H9 (cell line): ENCODE measurements around the gene PIP5K1C. TPM values are rescaled to one million over a fixed set of nuclear protein-coding genes. Genes with fewer than 3 reads are reported as not detected.

Experiments used
- DNase-seq: peaks from one replicate; pipeline ENCODE4 v3.0.0-alpha.2; 2017
- H2AFZ ChIP-seq: one replicate; pipeline ENCODE4 v1.6.1; 2013; ENCODE audit warnings: mild to moderate bottlenecking, low read length, control low read depth, moderate library complexity
- H2AK5ac ChIP-seq: 2 replicates; pipeline ENCODE4 v1.6.1; 2013; ENCODE audit warnings: low read length, control low read depth, mixed read lengths; ENCODE audit not compliant: insufficient read length
- H2BK120ac ChIP-seq: one replicate; pipeline ENCODE4 v1.6.1; 2013; ENCODE audit warnings: low read depth, mild to moderate bottlenecking, low read length, control low read depth, inconsistent platforms; ENCODE audit not compliant: poor library complexity, severe bottlenecking
- H2BK12ac ChIP-seq: 2 replicates; pipeline ENCODE4 v1.6.1; 2013; ENCODE audit warnings: low read length, control low read depth, mixed read lengths, low read depth; ENCODE audit not compliant: insufficient read length
- H2BK15ac ChIP-seq: 2 replicates; pipeline ENCODE4 v1.6.1; 2013; ENCODE audit warnings: low read depth, low read length, control low read depth
- H2BK20ac ChIP-seq: one replicate; pipeline ENCODE4 v1.6.1; 2013; ENCODE audit warnings: low read depth, mild to moderate bottlenecking, low read length, control low read depth, inconsistent platforms; ENCODE audit not compliant: poor library complexity, severe bottlenecking
- H2BK5ac ChIP-seq: 2 replicates; pipeline ENCODE4 v1.6.1; 2013; ENCODE audit warnings: low read length, control low read depth, mixed read lengths; ENCODE audit not compliant: insufficient read length
- H3K14ac ChIP-seq: 2 replicates; pipeline ENCODE4 v1.6.1; 2013; ENCODE audit warnings: low read length, control low read depth; ENCODE audit not compliant: insufficient read depth
- H3K18ac ChIP-seq: 2 replicates; pipeline ENCODE4 v1.6.1; 2013; ENCODE audit warnings: low read depth, mild to moderate bottlenecking, mixed read lengths, low read length, control low read depth; ENCODE audit not compliant: insufficient read length
- H3K23ac ChIP-seq: 2 replicates; pipeline ENCODE4 v1.6.1; 2013; ENCODE audit warnings: low read length, control low read depth, mixed read lengths, low read depth; ENCODE audit not compliant: insufficient read length
- H3K23me2 ChIP-seq: 2 replicates; pipeline ENCODE4 v1.6.1; 2013; ENCODE audit warnings: low read depth, mild to moderate bottlenecking, mixed read lengths, low read length, control low read depth; ENCODE audit not compliant: insufficient read length, poor library complexity, severe bottlenecking
- H3K27ac ChIP-seq: 2 replicates; pipeline ENCODE4 v1.5.1; 2013; ENCODE audit warnings: low read length, control low read depth, mixed read lengths, low read depth; ENCODE audit not compliant: insufficient read length
- H3K27me3 ChIP-seq: 2 replicates; pipeline ENCODE4 v1.6.1; 2013; ENCODE audit warnings: low read length, control low read depth, inconsistent platforms; ENCODE audit not compliant: insufficient read depth
- H3K4ac ChIP-seq: 2 replicates; pipeline ENCODE4 v1.6.1; 2013; ENCODE audit warnings: low read depth, mild to moderate bottlenecking, control low read depth, inconsistent platforms, low read length, moderate library complexity
- H3K4me1 ChIP-seq: 2 replicates; pipeline ENCODE4 v1.6.1; 2013; ENCODE audit warnings: low read length, control low read depth, inconsistent platforms; ENCODE audit not compliant: insufficient read depth
- H3K4me2 ChIP-seq: 2 replicates; pipeline ENCODE4 v1.6.1; 2013; ENCODE audit warnings: low read length, control low read depth, mixed read lengths; ENCODE audit not compliant: insufficient read length, insufficient read depth
- H3K56ac ChIP-seq: 2 replicates; pipeline ENCODE4 v1.6.1; 2013; ENCODE audit warnings: low read depth, mild to moderate bottlenecking, mixed read lengths, low read length, control low read depth; ENCODE audit not compliant: insufficient read length
- H3K79me1 ChIP-seq: 2 replicates; pipeline ENCODE4 v1.6.1; 2013; ENCODE audit warnings: low read depth, mild to moderate bottlenecking, moderate library complexity, low read length, control low read depth, inconsistent platforms; ENCODE audit not compliant: insufficient read depth, poor library complexity, severe bottlenecking
- H3K79me2 ChIP-seq: 2 replicates; pipeline ENCODE4 v1.6.1; 2013; ENCODE audit warnings: low read length, control low read depth, inconsistent platforms; ENCODE audit not compliant: insufficient read depth
- H3K9ac ChIP-seq: 2 replicates; pipeline ENCODE4 v1.6.1; 2013; ENCODE audit warnings: low read length, control low read depth, mixed read lengths; ENCODE audit not compliant: insufficient read length; ENCODE audit errors: extremely low read depth
- H3K9me3 ChIP-seq: one replicate; pipeline ENCODE4 v1.6.1; 2013; ENCODE audit warnings: low read depth, low read length, inconsistent platforms; ENCODE audit not compliant: control insufficient read depth
- H3T11ph ChIP-seq: one replicate; pipeline ENCODE4 v1.6.1; 2013; ENCODE audit warnings: mild to moderate bottlenecking, low read length, control low read depth, inconsistent platforms
- H4K20me1 ChIP-seq: one replicate; pipeline ENCODE4 v1.6.1; 2013; ENCODE audit not compliant: control insufficient read depth, insufficient read length, insufficient read depth
- H4K5ac ChIP-seq: 2 replicates; pipeline ENCODE4 v1.6.1; 2013; ENCODE audit warnings: low read depth, mild to moderate bottlenecking, mixed read lengths, low read length, control low read depth; ENCODE audit not compliant: insufficient read length
- H4K8ac ChIP-seq: replicated peaks from 2 replicates; pipeline ENCODE4 v1.6.1; 2013; ENCODE audit warnings: low read length, control low read depth, mixed read lengths, low read depth; ENCODE audit not compliant: insufficient read length
- H4K91ac ChIP-seq: 2 replicates; pipeline ENCODE4 v1.6.1; 2013; ENCODE audit warnings: low read depth, mild to moderate bottlenecking, moderate library complexity, mixed read lengths, low read length, control low read depth; ENCODE audit not compliant: insufficient read length
- H3K27ac Mint-ChIP-seq, 3 experiments: 2 replicates in 2 of 3; 3 replicates in 1 of 3; pipeline ENCODE4 v1.8.0; 2020 to 2021; ENCODE audit warnings: mixed read lengths in 3 of 3, mild to moderate bottlenecking in 1 of 3, moderate library complexity in 1 of 3
- H3K27me3 Mint-ChIP-seq: 2 replicates; pipeline ENCODE4 v1.8.0; 2021; ENCODE audit warnings: low read depth, mild to moderate bottlenecking, moderate library complexity, mixed read lengths
- H3K36me3 Mint-ChIP-seq, 3 experiments: 2 replicates in 2 of 3; 3 replicates in 1 of 3; pipeline ENCODE4 v1.8.0; 2020 to 2021; ENCODE audit warnings: low read depth in 3 of 3, mixed read lengths in 3 of 3; ENCODE audit not compliant: insufficient read depth in 1 of 3
- H3K4me1 Mint-ChIP-seq, 2 experiments: 2 replicates each; pipeline ENCODE4 v1.8.0; 2020; ENCODE audit warnings: mixed read lengths in 2 of 2
- H3K4me3 Mint-ChIP-seq, 2 experiments: 2 replicates in 1 of 2; 3 replicates in 1 of 2; pipeline ENCODE4 v1.8.0; 2020 to 2021; ENCODE audit warnings: mild to moderate bottlenecking in 2 of 2, mixed read lengths in 2 of 2, moderate library complexity in 1 of 2
- H3K9me3 Mint-ChIP-seq, 2 experiments: 2 replicates in 1 of 2; 3 replicates in 1 of 2; pipeline ENCODE4 v1.8.0; 2020; ENCODE audit warnings: mild to moderate bottlenecking in 2 of 2, mixed read lengths in 2 of 2, moderate library complexity in 1 of 2
- WGBS: extraction: QIAGEN DNeasy Blood & Tissue Kit; methylation state at CpG from one replicate; pipeline ENCODE4 v1.1.7; 2013; ENCODE audit warnings: missing lambda C conversion rate, low lambda C conversion rate, mixed read lengths; ENCODE audit not compliant: insufficient read length; ENCODE audit errors: extremely low coverage; 5-methylcytosine and 5-hydroxymethylcytosine counted together
- total RNA-seq: library from RNA; stranded (reverse); gene quantifications from 2 replicates; pipeline ENCODE4 v1.2.1, GENCODE V29; 2021
- TF ChIP-seq, protein P1 (sequence below): fragments of 200-600 bp; sonication (generic); conservative IDR thresholded peaks from 3 replicates; pipeline ENCODE4 v1.8.0; 2021; ENCODE audit warnings: antibody characterized with exemption, mild to moderate bottlenecking

The PIP5K1C gene
- total RNA-seq, 1 experiment from 2014 or later: 41.7 TPM

- H3K27me3 Mint-ChIP-seq: no peaks in the 10 kb centered on the region
- Histone ChIP-seq H3K27ac (no peak overlapping the region), H3K79me1 (no peaks in the 10 kb centered on the region), H3K18ac (no peak overlapping the region), H3K27me3 (no peaks in the 10 kb centered on the region), H3T11ph (no peak overlapping the region), H4K20me1 (peaks cover 7% of the 10 kb centered on the region), H2BK15ac (no peak overlapping the region), H4K5ac (no peak overlapping the region), H3K4me2 (no peak overlapping the region), H4K91ac (no peak overlapping the region), H2BK12ac (no peak overlapping the region), H3K79me2 (no peaks in the 10 kb centered on the region), H3K9me3 (no peaks in the 10 kb centered on the region), H2AK5ac (no peak overlapping the region), H3K4me1 (no peaks in the 10 kb centered on the region; the same call in 1 of the 2 replicates), H3K14ac (no peak overlapping the region), H2BK20ac (no peak overlapping the region), H2AFZ (no peak overlapping the region), H3K9ac (no peak overlapping the region), H3K56ac (no peak overlapping the region), H4K8ac (no peak overlapping the region), H3K23ac (no peak overlapping the region), H2BK5ac (no peak overlapping the region), H3K23me2 (no peaks in the 10 kb centered on the region), H2BK120ac (no peak overlapping the region), H3K4ac (no peak overlapping the region)
- H3K9me3 Mint-ChIP-seq: no peaks in the 10 kb centered on the region
- H3K4me1 Mint-ChIP-seq: peaks cover 13 to 28% of the 10 kb centered on the region in 2 experiments
- TF ChIP-seq, protein P1, sequence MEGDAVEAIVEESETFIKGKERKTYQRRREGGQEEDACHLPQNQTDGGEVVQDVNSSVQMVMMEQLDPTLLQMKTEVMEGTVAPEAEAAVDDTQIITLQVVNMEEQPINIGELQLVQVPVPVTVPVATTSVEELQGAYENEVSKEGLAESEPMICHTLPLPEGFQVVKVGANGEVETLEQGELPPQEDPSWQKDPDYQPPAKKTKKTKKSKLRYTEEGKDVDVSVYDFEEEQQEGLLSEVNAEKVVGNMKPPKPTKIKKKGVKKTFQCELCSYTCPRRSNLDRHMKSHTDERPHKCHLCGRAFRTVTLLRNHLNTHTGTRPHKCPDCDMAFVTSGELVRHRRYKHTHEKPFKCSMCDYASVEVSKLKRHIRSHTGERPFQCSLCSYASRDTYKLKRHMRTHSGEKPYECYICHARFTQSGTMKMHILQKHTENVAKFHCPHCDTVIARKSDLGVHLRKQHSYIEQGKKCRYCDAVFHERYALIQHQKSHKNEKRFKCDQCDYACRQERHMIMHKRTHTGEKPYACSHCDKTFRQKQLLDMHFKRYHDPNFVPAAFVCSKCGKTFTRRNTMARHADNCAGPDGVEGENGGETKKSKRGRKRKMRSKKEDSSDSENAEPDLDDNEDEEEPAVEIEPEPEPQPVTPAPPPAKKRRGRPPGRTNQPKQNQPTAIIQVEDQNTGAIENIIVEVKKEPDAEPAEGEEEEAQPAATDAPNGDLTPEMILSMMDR: no peak
- H3K27ac Mint-ChIP-seq: peak overlapping the region in 2 of 3 experiments; percentile 75 to 86; a peak in 3 of 7 replicates
- no CpG with 5 or more reads among the region's 17 CpGs for WGBS
- H3K36me3 Mint-ChIP-seq: peaks cover 13 to 22% (median 16%) of the 10 kb centered on the region in 3 experiments; a peak in 6 of 7 replicates
- DNase-seq: no peak
- H3K4me3 Mint-ChIP-seq: no peak overlapping the region
Measured at GRCh38 chr19:3667766-3668165, 32.5 kb downstream of the PIP5K1C start.
